ENCODE data around the gene SMAD9. TPM values are rescaled to one million over a fixed set of nuclear protein-coding genes. Genes with fewer than 3 reads are reported as not detected.

SMAD9 gene
- total and polyA plus RNA-seq, 2 of the 8 experiments (the other 6 are each of a cell fraction or from before 2014, with no cell fraction given) = 0.45 to 1.0 TPM

GRCh38 chr13:36875961-36876360 lies 44.1 kb downstream of the SMAD9 start:
- Histone ChIP-seq H3K23ac (ENCODE audit: insufficient read length) (no peak overlapping the region), H3K18ac (ENCODE audit: extremely low read depth, low read length) (no peak overlapping the region), H4K20me1 (replicated peaks in 1 of 2; ENCODE audit: control insufficient read depth in 1 of 2, insufficient read depth in 2 of 2, low read length in 2 of 2) (no peaks in the 10 kb centered on the region), H3K79me2 (ENCODE audit: control insufficient read depth in 1 of 2, insufficient read depth in 2 of 2, low read length in 2 of 2) (no peaks in the 10 kb centered on the region), H3K27me3 (replicated peaks in 1 of 4; ENCODE audit: control insufficient read depth in 3 of 4, extremely low read depth in 1 of 4, insufficient read depth in 3 of 4, low read length in 3 of 4) (no peaks in the 10 kb centered on the region), H4K5ac (ENCODE audit: insufficient read length, low read depth, low read length) (no peak overlapping the region), H3K23me2 (ENCODE audit: low read depth, low read length) (no peaks in the 10 kb centered on the region; the same call in 1 of the 2 replicates), H3K9ac (replicated peaks in 1 of 4; ENCODE audit: extremely low read depth in 1 of 4, low read depth in 3 of 4, low read length in 3 of 4) (no peak overlapping the region), H3K4ac (replicated peaks; ENCODE audit: insufficient read length, low read depth, low read length) (no peak overlapping the region), H3K4me2 (ENCODE audit: insufficient read depth in 1 of 2, low read depth in 2 of 2, low read length in 2 of 2) (no peak overlapping the region), H3K79me1 (ENCODE audit: low read depth, low read length) (no peaks in the 10 kb centered on the region), H2BK20ac (ENCODE audit: low read length) (no peak overlapping the region), H3K9me3 (ENCODE audit: insufficient read depth in 2 of 2, low read depth in 1 of 2, low read length in 1 of 2) (no peaks in the 10 kb centered on the region), H3K4me3 (ENCODE audit: extremely low read depth in 1 of 4, insufficient read depth in 2 of 4, low read depth in 3 of 4, low read length in 4 of 4) (no peak overlapping the region), H2BK120ac (replicated peaks; ENCODE audit: low read depth, low read length) (no peak overlapping the region), H2BK5ac (ENCODE audit: low read depth, low read length) (no peak overlapping the region), H2BK12ac (ENCODE audit: low read depth, low read length) (no peak overlapping the region), H2BK15ac (ENCODE audit: low read length) (no peak overlapping the region), H4K8ac (ENCODE audit: extremely low read depth, insufficient read depth, low read length) (no peak overlapping the region), H3K36me3 (ENCODE audit: control insufficient read depth in 2 of 4, insufficient read depth in 4 of 4, low read length in 3 of 4) (no peaks in the 10 kb centered on the region), H3K14ac (ENCODE audit: insufficient read length) (no peak overlapping the region), H4K91ac (replicated peaks; ENCODE audit: insufficient read length, low read length) (no peak overlapping the region), H3K56ac (replicated peaks; ENCODE audit: insufficient read length, low read depth, low read length) (no peak overlapping the region), H2AK5ac (ENCODE audit: low read depth, low read length) (no peak overlapping the region), H2AFZ (ENCODE audit: low read length) (no peak overlapping the region), H3K27ac (ENCODE audit: low read depth, low read length) (no peak overlapping the region), H3K4me1 (replicated peaks in 1 of 4; ENCODE audit: control insufficient read depth in 3 of 4, insufficient read depth in 4 of 4, low read length in 3 of 4) (no peaks in the 10 kb centered on the region)
- DNase-seq (ENCODE audit: low read depth in 1 of 2, low spot score in 2 of 2) (no peak), FAIRE-seq (no peak)
- CTCF ChIA-PET (ENCODE audit: partially characterized antibody) = interaction anchor here (0.5 to 1.6 kb wide), 3 partner anchors 25 to 1005 kb away, joined by 3 to 4 read pairs (median 3); no protein-coding TSS in a partner anchor
- TF ChIP-seq TAF7 (optimal IDR thresholded peaks at IDR 0.05; ENCODE audit: borderline replicate concordance, low read depth, low read length) = no peak
- no peak for TF ChIP-seq SRF (IDR thresholded peaks at IDR 0.05; ENCODE audit: low read depth, low read length)
- TF ChIP-seq TCF12 (IDR thresholded peaks at IDR 0.05; ENCODE audit: low read depth, low read length) = no peak
- no peak for TF ChIP-seq BACH1 (IDR thresholded peaks at IDR 0.05; ENCODE audit: low read length)
- TF ChIP-seq SIRT6 (IDR thresholded peaks at IDR 0.05; ENCODE audit: low read length) = no peak
- no peak for TF ChIP-seq TAF1 (IDR thresholded peaks at IDR 0.05; ENCODE audit: low read depth, low read length)
- no peak for TF ChIP-seq RXRA (IDR thresholded peaks at IDR 0.05; ENCODE audit: insufficient read depth, low read depth, low read length)
- TF ChIP-seq SP2 (IDR thresholded peaks at IDR 0.05; ENCODE audit: low read length) = no peak
- TF ChIP-seq KDM1A (IDR thresholded peaks at IDR 0.05; ENCODE audit: borderline replicate concordance, low read length) = no peak
- no peak for TF ChIP-seq CTBP2 (IDR thresholded peaks at IDR 0.05; ENCODE audit: borderline replicate concordance, insufficient read depth, insufficient read length, low read length)
- TF ChIP-seq E2F6 (IDR thresholded peaks at IDR 0.05) = no peak
- POLR2A ChIA-PET (ENCODE audit: partially characterized antibody) = no interaction called here
- 90% methylated on average over 4 of the region's 4 CpGs; no CpG with 5 or more reads in 1 of the 2 experiments for WGBS, 2 experiments (ENCODE audit: extremely low coverage in 1 of 2, insufficient coverage in 1 of 2, insufficient read length in 1 of 2, insufficient replicate concordance in 2 of 2, low coverage in 1 of 2, low lambda C conversion rate in 2 of 2, missing lambda C conversion rate in 1 of 2)
